Loucy (cell line): Measurements from ENCODE around the gene CUL2.

ENCODE experiments used
- CTCF ChIP-seq: fragments of 200-600 bp; sonication (generic); conservative IDR thresholded peaks from 2 replicates; pipeline ENCODE4 v1.5.1; 2014; ENCODE audit warnings: mild to moderate bottlenecking, antibody characterized with exemption, low read length
- EZH2phosphoT487 ChIP-seq: fragments of 200-600 bp; IDR thresholded peaks from 2 replicates; pipeline ENCODE4 v1.6.1; 2018; ENCODE audit warnings: antibody characterized with exemption, mild to moderate bottlenecking, moderate library complexity, borderline replicate concordance

GRCh38 chr10:35136263-35136815 lies 46.2 kb upstream of the CUL2 start:
- TF ChIP-seq CTCF (no peak), EZH2phosphoT487 (no peak)
